Measurements from ENCODE around the gene NOXA1.

GRCh38 chr9:137403269-137403668, 19.9 kb upstream of the NOXA1 start:
- TF ChIP-seq, protein P1, sequence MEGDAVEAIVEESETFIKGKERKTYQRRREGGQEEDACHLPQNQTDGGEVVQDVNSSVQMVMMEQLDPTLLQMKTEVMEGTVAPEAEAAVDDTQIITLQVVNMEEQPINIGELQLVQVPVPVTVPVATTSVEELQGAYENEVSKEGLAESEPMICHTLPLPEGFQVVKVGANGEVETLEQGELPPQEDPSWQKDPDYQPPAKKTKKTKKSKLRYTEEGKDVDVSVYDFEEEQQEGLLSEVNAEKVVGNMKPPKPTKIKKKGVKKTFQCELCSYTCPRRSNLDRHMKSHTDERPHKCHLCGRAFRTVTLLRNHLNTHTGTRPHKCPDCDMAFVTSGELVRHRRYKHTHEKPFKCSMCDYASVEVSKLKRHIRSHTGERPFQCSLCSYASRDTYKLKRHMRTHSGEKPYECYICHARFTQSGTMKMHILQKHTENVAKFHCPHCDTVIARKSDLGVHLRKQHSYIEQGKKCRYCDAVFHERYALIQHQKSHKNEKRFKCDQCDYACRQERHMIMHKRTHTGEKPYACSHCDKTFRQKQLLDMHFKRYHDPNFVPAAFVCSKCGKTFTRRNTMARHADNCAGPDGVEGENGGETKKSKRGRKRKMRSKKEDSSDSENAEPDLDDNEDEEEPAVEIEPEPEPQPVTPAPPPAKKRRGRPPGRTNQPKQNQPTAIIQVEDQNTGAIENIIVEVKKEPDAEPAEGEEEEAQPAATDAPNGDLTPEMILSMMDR (IDR thresholded peaks at IDR 0.05; ENCODE audit: low read depth, low read length, missing input control): no peak
- TF ChIP-seq ATF3 (IDR thresholded peaks at IDR 0.05): no peak

Measured in liver (tissue), 3 donors.